MV-4-11 (cell line): ENCODE measurements around the gene RREB1.
A peak's percentile ranks its signal among the peaks of the same experiment; 100 is the strongest.

Experiments used
- DNase-seq: peaks from one replicate; lab custom pipeline; 2025; lab: John Stamatoyannopoulos, UW

Gene RREB1

DNA sequence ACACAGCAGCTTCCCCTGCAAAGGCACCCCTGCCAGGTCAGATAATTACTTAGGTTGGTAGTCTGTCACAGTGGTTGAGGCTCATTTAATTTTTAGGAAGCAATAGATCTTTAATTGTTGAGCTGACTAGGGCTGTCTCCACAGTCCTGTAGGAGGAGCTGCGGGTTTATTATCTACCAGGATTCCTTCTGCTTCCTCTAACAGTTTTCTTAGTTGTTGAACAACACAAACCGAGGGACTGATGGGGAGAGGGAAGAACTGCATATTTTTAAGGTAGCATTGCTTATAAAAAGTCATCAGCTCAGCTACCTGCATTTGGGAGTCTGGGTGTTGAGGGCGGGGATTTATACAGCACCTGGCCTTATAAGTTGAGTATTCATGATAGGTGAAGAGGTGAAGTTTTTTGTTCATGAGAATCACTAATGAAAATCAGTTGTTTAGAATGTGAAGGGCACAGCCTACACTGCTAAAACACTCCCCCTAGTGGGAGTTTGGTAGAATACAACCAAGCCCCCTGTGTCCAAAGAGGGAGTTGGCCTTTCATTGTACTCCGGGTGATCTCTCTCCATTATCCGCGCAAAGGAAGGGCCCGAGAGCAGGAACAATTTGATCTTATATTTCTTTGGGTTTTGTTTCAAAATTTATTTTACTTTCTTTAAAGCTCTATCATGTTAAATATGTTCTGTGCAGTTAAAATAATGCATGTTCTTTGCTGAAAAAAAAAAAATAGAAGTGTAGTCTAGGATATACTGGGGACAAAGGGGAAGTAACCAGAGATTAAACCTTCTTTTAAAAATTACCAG is 135.6 kb downstream of the RREB1 start:
- DNase-seq = peak; percentile 67

DNA sequence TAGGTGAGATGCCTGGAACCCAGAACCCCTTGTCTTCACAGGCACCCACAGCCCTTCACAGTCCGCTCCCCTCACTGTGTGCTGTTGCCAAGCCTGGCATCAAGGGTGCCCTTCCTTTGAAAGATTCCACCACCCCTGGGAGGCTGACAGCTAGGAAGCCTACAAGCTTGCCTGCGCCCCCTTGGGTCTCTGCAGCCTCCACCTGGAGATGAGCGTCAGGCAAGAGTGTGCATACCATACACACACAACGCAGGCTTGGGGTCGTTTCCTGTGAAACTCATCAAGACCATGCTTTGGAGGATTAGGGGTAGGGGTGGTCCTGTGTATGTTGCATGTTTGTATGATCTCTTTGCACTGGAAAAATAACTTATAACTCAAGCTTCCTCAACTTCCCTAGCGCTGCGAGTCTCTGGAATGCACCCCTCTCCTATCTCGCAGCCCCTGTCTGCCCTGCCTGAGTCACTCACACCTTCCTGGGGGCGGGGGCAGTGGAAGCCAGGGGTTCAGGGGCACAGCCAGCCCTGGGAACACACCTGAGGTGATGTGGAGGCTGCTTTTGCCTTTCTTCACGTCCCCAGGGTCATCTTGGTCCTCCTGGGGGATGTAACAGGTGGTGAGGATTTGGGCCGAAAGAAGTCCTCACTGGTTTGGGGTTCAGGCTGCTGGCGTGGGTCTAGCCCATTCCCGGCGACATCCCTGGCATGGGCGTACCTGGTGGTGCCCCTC is 138.1 kb downstream of the RREB1 start:
- no peak for DNase-seq

DNA sequence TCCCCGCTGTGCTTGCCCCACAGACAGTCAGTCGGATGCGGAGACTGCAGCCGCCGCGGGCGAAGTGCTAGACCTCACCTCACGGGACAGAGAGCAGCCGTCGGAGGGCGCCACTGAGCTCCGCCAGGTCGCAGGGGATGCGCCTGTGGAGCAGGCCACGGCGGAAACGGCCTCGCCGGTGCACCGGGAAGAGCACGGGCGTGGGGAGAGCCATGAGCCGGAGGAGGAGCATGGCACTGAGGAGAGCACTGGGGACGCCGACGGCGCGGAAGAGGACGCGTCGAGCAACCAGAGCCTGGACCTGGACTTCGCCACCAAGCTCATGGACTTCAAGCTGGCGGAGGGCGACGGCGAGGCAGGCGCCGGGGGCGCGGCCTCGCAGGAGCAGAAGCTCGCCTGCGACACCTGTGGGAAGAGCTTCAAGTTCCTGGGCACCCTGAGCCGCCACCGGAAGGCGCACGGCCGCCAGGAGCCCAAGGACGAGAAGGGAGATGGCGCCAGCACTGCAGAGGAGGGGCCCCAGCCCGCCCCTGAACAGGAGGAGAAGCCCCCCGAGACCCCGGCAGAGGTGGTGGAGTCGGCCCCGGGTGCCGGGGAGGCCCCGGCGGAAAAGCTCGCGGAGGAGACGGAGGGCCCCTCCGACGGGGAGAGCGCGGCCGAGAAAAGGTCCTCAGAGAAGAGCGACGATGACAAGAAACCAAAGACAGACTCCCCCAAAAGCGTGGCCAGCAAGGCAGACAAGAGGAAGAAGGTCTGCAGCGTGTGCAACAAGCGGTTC is 138.8 kb downstream of the RREB1 start:
- no peak for DNase-seq

DNA sequence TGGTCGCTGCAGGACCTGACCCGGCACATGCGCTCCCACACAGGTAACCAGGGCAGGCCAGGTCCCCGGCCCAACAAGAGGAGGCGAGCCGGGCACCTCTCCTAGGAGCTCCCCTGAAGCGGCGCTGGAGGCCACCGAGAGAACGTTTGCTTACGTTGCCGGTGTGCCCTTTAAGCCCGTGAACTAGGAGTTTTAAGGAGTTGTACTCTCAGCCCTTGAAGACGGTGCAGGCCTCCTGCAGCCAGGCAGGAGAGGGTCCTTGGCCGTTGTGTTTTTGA is 139.4 kb downstream of the RREB1 start:
- no peak for DNase-seq

DNA sequence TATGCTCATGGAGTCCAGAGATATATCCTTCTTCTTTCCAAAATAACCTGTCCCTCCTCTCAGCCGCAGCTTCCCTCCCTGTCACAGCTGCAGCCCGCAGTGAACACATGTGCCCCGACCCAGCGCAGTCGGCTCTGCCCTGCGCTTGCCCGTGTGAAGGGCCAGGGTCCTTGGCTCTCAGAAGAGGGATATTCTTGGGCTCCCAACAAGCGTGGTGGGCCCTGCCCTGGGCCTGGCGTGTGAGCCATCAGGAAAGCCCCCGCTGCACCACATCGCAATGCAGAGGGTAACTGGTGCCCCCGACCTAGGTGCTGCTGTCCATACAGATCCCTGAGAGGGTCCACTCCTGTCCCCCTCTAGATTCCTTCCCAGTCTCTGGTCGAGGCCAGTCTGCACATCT is 140.1 kb downstream of the RREB1 start:
- DNase-seq = no peak

DNA sequence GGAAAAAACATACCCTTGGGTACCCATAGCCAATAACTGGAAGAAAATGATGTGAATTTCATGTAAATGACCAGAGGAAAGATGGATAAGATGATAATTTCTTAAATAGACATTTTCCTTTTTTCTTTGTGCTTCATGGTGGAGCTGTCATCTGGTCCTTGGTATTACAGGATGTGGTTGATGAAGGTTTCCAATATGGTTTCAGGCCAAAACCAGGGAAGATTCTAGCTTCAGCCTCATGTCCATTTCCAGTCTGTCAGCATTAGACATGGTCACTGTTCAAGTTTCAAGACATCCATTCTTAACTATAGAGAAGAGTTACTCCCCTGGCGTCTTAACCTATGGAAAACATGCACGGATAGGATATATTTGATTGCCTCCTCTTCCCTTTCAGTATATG is 141.6 kb downstream of the RREB1 start:
- DNase-seq = no peak

DNA sequence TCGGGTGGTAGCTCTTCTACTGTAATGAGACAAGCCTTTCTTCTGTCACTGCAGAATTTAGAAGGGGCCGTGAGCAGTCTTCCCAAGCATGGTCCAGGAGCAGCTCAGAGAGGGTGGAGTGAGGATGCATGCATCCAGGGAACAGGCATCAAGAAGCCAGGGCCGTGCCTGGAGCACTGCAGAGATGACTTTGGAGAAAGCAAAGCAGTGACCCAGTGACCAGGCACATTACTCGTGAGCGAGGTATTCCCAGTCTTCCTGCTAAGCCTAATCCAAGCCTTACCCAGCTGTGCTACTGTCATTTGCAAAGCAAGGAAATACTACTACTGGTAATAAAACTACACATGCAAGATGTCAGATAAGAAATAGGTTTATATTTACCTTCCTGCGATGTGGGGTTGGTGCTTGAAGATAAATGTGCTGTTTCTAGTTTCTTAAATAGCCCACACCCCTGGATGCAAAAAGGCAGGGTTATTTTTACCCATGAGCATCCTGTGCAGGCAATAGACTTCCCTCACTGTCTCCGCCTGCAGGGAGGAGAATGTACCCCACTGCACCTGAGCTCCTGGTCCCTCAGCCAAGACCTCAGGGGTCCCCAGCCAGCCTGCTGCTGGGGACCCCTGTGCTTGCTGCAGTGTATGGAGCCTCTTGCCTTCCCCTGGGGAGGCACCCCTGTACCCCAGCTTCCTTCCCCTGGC is 142.3 kb downstream of the RREB1 start:
- DNase-seq = no peak

DNA sequence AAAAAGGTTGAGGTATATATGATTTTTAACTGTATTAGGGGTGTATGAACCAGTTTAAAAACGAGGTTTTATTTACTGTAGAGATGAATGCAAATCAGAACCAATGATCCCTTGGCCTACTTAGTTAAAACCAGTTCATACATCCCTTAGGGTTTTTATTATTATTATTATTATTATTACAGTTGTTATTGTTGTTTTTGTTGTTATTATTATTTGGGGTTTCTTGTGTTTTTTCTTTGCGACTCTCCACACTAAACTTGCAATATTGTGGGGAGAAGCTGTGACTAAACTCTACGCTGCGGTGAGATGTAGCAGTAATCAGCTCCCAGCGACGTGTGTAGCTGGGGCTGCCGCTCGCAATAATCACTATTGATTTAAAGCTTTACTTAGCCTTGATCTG is 143.1 kb downstream of the RREB1 start:
- no peak for DNase-seq

DNA sequence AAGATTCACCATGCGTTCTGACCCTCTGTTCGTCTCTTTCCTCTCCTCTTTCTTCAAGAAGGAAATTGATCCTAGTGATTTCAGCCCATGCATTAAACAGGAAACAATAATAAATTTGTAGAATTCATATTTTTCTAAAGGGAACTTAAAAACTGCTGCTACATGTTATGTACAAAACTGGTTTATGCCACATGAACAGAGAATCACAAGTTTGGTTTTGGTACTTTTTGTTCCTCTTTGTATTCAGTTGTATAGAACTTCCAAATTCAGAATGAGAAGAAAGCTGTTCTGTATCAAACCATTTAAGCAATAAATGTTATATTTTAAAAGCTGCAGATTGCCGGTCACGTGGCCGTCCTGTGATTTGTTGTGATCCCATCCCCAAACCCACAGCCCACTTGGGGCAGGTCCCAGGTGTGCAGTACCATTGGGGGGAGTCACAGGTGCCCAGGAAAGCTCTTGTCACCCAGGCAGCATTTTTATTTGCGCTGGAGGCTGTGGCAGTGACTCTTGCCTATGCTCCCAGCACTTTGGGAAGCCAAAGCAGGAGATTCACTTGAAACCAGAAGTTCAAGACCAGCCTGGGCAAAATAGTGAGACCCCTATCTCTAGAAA is 144.0 kb downstream of the RREB1 start:
- peak; percentile 14 for DNase-seq

DNA sequence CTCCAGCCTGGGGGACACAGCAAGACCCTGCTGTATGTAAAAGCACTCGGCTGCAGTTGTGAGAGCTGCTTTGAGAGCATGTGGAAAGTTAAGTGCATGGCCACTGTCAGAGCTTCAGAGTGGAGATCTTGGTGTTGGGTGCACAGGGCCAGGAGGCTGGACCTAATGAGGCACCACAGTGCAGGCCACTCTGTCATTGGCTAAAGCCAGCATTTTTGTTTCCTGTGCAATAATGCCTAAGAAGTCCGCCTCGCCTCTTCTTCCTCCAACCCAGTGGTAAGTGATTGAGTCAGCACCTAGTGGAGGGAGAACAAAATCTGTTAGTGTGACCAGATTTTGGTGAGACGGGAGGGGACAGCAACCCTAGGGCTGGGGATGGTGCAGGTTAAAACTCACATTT is 144.6 kb downstream of the RREB1 start:
- DNase-seq = peak; percentile 53

DNA sequence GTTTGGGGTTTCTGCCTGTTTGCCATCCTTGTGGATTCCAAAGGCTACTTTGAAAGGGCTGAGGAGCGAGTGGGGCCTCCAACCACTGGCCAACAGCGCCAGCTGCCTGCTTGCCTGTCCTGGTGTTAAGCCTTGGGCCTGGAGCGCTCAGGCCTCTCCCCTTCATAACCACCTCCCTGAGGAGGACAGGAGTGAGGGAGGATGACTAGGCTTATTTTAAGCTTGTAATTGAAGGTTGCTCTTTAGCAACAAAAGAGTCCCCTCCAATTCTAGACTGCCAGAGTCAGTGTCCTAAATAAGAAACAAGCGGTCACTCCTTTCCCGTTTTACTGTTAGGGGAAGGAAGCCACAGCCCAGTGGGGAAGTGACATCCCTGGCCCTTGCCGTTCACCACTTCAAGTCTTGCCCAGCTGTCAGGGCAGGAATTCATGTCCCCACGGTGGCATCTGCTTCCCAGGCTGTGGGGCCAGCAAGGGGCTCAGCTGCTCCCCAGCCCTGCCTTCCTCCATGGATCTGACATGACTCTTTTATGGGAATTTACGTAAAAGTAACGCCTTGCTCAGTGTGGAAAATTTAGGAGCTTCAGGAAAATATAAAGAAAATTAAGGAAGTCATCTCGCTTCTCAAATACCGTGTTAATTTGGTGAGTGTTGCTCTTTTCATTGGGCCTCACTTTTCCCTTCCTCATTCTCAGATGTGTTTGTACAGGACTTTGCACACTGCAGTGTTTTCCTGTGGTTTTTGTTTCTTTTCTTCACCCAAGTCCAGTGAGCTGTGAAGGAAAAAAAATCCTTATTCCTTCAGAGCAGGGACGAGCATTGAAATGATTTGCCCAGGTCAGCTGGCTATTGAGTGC is 147.4 kb downstream of the RREB1 start:
- peak; percentile 95 for DNase-seq

DNA sequence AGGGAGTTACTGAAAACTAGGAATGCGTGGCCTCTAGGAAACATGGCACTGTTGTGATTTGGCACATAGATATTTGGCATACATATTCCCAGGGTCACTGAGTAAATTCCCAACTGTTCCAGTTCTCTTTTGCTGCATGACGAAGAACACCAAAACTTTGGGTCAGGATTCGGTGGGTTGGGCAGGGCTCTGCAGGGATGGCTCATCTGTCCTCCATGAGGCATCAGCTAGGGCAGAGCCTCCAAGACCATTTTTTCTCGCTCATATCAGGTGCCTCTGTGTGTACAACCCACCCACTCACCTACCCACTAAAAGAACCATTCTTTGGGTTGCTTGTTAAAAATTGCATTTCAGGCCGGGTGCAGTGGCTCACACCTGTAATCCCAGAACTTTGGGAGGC is 148.2 kb downstream of the RREB1 start:
- DNase-seq = no peak

DNA sequence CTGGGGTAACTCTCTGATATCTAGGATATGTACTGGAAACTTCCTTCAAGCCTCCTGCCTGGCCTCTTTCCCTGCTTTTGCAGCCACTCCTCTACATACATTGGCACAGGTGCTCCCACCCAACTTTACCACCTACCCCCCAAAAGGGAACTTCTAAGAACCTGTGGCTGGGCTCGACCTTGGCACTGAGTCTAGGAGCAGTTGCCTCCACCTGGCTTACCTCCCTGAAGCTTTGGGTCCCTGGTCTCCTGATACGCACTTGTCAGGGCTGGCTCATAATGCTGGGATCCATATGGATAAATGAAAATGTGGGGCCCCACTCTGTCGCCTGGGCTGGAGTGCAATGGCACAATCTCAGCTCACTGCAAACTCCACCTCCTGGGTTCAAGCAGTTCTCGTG is 149.0 kb downstream of the RREB1 start:
- DNase-seq = no peak

DNA sequence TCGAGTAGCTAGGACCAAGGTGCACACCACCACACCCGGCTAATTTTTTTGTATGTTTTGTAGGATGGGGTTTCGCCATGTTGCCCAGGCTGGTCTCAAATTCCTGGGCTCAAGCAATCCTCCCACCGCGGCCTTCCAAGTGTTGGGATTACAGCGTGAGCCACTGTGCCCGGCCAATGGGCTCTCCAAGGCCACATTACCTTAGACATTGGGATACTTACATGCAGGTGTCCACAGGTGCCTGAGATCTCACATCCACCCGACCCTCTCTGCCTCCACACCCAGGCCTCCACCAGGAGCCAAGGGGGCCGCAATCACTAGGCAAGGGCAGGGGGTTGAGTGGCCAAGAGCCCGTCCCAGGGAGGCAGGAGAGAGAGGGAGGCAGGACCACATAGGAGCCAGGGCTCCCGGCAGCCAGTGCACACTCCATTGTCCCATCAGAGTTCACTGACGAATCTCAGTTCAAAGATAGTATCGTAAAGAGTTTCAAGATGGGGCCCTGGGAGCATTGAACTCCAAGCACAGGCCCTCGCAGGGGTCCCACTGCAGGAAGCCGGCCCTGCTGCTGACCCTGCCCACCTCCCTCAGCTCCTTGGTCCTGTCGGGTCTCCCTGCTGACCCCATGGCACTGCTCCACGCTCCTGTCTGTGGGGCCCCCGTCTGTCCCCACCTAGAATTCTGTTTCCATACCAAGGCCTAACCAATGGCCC is 149.9 kb downstream of the RREB1 start:
- DNase-seq = no peak

DNA sequence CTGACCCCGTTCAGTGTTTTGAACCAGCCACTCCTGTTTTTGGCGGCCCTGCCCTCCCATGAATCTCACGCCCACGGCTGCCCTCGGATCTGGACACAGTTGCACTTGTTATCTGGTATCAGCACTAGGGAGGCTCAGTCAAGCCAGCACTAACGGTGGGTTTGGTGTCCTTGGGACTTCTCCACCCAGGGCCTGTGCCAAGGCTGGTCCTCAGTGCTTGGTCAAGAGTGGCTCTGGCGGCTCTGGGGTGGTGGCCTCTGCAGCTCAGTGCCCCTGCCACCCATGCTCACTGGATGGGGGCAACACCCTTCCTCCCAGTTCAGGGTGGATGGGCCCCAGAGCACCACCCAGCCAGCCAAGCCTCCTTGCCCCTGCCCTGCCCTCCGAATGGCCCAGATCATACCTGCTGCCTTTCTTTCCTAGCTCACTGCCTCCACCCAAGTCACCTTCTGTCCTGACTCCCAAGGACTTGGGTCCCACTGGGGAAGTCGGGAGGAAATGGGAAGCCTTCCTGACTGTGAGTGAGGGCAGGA is 150.5 kb downstream of the RREB1 start:
- no peak for DNase-seq

DNA sequence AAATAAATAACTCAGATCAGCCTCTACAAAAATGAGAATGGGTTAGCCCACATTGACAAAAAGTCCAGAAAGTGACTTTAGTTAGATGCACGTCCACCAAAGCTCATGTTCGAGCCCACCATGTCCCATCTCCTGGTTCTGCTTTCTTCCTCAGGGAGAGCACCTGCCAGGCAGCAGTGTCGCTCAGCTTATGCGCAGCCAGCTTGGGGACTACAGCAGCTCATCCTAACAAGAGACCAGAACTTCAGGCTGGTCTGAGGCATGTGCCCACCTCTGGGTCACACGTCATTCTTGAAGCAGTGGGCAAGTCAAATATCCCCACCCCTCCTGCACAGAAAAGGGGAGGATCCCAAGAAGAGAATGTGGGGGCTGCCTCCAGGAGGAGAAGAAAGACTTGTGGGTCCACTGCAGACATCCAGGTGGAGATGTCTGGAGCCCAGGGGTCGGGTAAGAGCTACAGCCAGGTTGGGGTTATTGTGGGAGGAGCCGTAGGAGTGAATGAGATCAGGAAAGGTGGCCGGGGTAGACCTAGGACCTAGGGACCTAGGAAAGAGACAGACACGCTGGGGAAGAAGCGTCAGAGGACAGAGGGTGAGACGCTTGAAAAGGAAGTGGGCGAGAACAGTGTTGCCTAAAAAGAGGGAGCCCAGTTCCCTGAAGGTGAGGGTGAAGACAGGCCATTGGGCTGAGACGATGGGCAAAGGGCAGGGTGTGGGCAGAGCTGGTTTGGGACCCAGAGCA is 152.7 kb downstream of the RREB1 start:
- DNase-seq = no peak

DNA sequence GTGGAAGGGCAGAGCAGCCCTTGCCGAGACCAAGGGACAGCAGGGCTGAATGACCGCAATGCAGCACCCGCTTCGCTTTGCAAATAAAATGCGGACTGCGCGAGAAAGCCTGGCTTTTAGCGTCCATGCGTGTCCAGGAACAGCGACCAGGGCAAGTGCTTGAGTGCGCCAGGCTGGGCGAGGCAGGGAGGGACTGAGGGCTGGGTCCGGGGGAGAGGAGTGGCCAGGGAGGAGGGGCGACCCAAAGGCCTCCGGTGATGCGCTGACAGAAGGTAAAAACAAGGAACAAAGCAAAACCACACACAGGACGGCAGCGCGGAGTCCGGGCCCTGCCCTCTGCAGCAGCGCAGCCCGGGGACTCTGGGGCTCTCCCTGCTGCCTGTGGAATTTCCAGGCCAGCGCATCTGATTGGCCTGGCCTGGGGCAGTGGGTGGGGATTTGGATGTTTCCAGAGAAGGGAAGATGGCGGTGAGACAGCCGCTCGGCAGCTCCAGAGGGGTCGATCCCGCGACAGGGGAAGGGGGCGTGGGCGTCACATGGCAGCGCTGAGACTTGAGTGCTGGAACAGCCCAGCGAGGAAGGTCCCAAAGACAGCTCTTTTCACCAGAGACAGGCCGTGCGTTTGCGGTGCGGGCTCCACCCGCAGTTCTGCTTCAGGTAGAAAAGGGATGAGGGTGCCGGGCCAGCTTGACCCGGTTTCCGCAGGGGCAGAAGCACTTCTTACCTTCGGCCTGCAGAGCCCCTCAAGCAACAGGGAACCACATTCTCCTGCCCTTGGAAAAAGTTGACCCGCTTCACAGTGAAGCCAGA is 153.5 kb downstream of the RREB1 start:
- DNase-seq = peak; percentile 78

DNA sequence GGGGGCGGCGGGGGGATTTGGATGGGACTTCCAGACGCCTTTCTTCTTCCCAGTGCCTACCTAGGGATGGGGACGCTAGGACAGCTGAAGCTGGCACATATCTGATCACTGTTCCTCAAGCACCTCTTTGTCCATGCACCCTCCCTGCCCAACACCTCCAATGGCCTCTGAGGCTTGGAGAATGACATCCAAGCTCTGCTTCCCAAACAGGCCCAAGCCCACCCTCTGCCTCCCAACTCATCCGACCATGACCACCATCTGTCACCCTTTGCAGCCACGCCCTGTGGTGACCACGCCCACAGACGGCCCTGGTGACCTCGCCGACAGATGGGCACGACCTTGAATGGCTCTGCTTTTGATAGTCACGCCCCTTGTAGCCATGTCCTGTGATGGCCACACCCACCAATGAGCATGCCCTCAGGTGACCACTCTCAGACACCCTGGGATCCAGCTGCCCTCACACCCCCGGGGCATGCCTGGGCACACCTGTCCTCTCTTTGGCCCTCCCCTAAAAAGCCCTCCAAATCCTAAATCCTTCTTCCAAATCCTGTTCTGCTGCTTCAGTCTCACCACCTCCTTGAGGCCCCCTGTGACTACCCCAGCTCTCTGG is 154.2 kb downstream of the RREB1 start:
- DNase-seq = no peak
